Lung (tissue), 12 donors: ENCODE results near the gene MSANTD2. TPM values are rescaled to one million over a fixed set of nuclear protein-coding genes. Genes with fewer than 3 reads are reported as not detected.

Source experiments
- ATAC-seq: fragments of 200-7000 bp; cut with Tn5 transposase; one replicate; pipeline ENCODE4 v1.9.1; 2020; ENCODE audit warnings: moderate number of reproducible peaks; ENCODE audit not compliant: insufficient read depth, low FRiP score
- DNase-seq, 3 donors: peaks; one replicate each; pipeline ENCODE4 v3.0.0-alpha.2; 2013 to 2017
- H3K27ac ChIP-seq, 2 donors: one replicate each; pipeline ENCODE4 v1.5.1; 2013; ENCODE audit warnings: mild to moderate bottlenecking in 2 of 2, moderate library complexity in 2 of 2, control low read depth in 1 of 2, inconsistent platforms in 1 of 2, low read depth in 1 of 2, low read length in 1 of 2
- H3K27me3 ChIP-seq, 3 donors: one replicate each; pipeline ENCODE4 v1.5.1; 2013; ENCODE audit warnings: low read length in 2 of 3; ENCODE audit not compliant: control insufficient read depth in 3 of 3, insufficient read depth in 3 of 3
- H3K36me3 ChIP-seq, 4 donors: one replicate each; pipeline ENCODE4 v1.5.1; 2013; ENCODE audit warnings: low read length in 4 of 4, mild to moderate bottlenecking in 1 of 4, moderate library complexity in 1 of 4; ENCODE audit not compliant: control insufficient read depth in 4 of 4, insufficient read depth in 4 of 4
- H3K4me1 ChIP-seq, 5 donors: one replicate each; pipeline ENCODE4 v1.5.1; 2013; ENCODE audit warnings: low read length in 5 of 5, mild to moderate bottlenecking in 2 of 5, moderate library complexity in 1 of 5; ENCODE audit not compliant: control insufficient read depth in 5 of 5, insufficient read depth in 5 of 5
- H3K4me3 ChIP-seq: one replicate; pipeline ENCODE4 v1.5.1; 2013; ENCODE audit warnings: mild to moderate bottlenecking, control low read depth, moderate library complexity
- H3K9ac ChIP-seq, 2 donors: one replicate each; pipeline ENCODE4 v1.5.1; 2013; ENCODE audit warnings: low read length in 2 of 2, control low read depth in 1 of 2; ENCODE audit not compliant: insufficient read depth in 1 of 2
- H3K9me3 ChIP-seq, 4 donors: one replicate each; pipeline ENCODE4 v1.5.1; 2013; ENCODE audit warnings: low read length in 3 of 4, mild to moderate bottlenecking in 1 of 4, moderate library complexity in 1 of 4; ENCODE audit not compliant: control insufficient read depth in 4 of 4, insufficient read depth in 3 of 4
- WGBS, 2 donors: extraction: QIAGEN DNeasy Blood & Tissue Kit; methylation state at CpG; one replicate each; pipeline ENCODE4 v1.1.7; 2013; 5-methylcytosine and 5-hydroxymethylcytosine counted together
- polyA plus RNA-seq, 2 donors: library from polyadenylated mRNA; stranded (reverse); fragments of 200-250 nt; gene quantifications; one replicate each; pipeline ENCODE4 v1.2.1, GENCODE V29; 2013
- total RNA-seq, 2 donors: library from RNA; depleted of rRNA in 1 of 2; stranded (reverse); fragments of >200 nt in 1 of 2; gene quantifications; one replicate each; pipeline ENCODE4 v1.2.1, GENCODE V29; 2014 to 2021
- TF ChIP-seq, protein P1 (sequence below): IDR thresholded peaks from 2 replicates; pipeline ENCODE4 v1.5.1; 2012; ENCODE audit warnings: mild to moderate bottlenecking; ENCODE audit errors: control extremely low read depth, extremely low read depth
- donor health status: control.
- donor health status: control.
- donor health status: Bipolar disorder and iron deficiency.
- donor health status: healthy.
- donor health status: DM: yes; HTN: yes; CAD: no.

The MSANTD2 gene
- total and polyA plus RNA-seq, 4 donors = 3.9 to 33.6 (median 15.7) TPM

DNA sequence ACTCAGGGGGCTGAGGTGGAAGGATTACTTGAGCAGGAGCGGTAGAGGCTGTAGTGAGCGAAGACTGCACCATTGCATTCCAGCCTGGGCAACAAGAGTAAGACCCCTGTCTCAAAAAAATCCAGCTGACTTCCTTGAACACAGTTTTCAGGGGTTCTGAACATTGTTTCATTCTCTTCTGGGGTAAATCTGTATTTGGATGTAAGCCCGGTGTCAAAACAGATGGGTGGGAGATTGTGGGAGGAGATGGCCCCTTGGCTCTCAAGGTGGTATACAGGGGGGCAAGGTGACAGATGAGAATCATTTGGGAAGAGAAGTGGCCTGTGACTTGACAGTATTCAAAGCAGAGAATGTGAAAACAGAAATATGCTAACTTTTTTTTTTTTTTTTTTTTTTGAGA is 42.9 kb downstream of the MSANTD2 start:
- TF ChIP-seq, protein P1, sequence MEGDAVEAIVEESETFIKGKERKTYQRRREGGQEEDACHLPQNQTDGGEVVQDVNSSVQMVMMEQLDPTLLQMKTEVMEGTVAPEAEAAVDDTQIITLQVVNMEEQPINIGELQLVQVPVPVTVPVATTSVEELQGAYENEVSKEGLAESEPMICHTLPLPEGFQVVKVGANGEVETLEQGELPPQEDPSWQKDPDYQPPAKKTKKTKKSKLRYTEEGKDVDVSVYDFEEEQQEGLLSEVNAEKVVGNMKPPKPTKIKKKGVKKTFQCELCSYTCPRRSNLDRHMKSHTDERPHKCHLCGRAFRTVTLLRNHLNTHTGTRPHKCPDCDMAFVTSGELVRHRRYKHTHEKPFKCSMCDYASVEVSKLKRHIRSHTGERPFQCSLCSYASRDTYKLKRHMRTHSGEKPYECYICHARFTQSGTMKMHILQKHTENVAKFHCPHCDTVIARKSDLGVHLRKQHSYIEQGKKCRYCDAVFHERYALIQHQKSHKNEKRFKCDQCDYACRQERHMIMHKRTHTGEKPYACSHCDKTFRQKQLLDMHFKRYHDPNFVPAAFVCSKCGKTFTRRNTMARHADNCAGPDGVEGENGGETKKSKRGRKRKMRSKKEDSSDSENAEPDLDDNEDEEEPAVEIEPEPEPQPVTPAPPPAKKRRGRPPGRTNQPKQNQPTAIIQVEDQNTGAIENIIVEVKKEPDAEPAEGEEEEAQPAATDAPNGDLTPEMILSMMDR = no peak
- DNase-seq = no peak
- WGBS, 2 donors = 81 to 82% methylated on average over 3 of the region's 3 CpGs
- ATAC-seq = no peak
- H3K9me3 ChIP-seq = peaks cover 0 to 2% (median 0%) of the 10 kb centered on the region in 4 donors
- no peak overlapping the region for H3K4me3 ChIP-seq
- H3K27me3 ChIP-seq = peaks cover 0 to 63% (median 61%) of the 10 kb centered on the region in 3 donors
- H3K36me3 ChIP-seq = peaks cover 0 to 11% (median 0%) of the 10 kb centered on the region in 4 donors
- H3K27ac ChIP-seq = no peak overlapping the region
- H3K4me1 ChIP-seq = peaks cover 0 to 43% (median 25%) of the 10 kb centered on the region in 5 donors
- H3K9ac ChIP-seq = no peak overlapping the region

DNA sequence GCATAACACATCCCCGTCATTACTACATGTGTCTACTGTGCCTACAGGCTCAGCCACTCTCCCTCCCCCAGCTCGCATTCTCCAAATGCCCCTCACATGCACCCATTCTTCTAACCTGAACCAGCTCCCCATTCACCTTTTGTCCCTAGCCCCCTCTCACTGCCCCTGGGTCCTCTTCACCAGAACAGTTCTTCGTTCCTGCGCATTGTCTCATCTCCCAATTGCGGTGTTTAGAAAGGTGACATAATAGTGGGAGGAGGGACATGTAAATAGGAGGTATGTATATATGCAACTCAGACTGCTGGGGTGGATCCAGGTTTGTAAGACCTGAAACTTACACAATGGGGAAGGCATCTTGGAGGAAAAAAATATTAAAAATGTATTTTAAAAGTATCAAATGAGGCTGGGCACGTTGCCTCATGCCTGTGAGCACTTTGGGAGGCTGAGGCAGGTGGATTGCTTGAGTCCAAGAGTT is 43.4 kb downstream of the MSANTD2 start:
- Histone ChIP-seq H3K4me1 (peaks cover 0 to 46% (median 25%) of the 10 kb centered on the region in 5 donors), H3K36me3 (peaks cover 0 to 11% (median 0%) of the 10 kb centered on the region in 4 donors), H3K27ac (no peak overlapping the region), H3K9ac (no peak overlapping the region), H3K4me3 (no peak overlapping the region), H3K27me3 (peaks cover 0 to 62% (median 60%) of the 10 kb centered on the region in 3 donors), H3K9me3 (peaks cover 0 to 2% (median 0%) of the 10 kb centered on the region in 4 donors)
- TF ChIP-seq, protein P1 = no peak
- ATAC-seq = no peak
- DNase-seq = no peak
- 77 to 78% methylated on average over 6 of the region's 6 CpGs for WGBS, 2 donors

DNA sequence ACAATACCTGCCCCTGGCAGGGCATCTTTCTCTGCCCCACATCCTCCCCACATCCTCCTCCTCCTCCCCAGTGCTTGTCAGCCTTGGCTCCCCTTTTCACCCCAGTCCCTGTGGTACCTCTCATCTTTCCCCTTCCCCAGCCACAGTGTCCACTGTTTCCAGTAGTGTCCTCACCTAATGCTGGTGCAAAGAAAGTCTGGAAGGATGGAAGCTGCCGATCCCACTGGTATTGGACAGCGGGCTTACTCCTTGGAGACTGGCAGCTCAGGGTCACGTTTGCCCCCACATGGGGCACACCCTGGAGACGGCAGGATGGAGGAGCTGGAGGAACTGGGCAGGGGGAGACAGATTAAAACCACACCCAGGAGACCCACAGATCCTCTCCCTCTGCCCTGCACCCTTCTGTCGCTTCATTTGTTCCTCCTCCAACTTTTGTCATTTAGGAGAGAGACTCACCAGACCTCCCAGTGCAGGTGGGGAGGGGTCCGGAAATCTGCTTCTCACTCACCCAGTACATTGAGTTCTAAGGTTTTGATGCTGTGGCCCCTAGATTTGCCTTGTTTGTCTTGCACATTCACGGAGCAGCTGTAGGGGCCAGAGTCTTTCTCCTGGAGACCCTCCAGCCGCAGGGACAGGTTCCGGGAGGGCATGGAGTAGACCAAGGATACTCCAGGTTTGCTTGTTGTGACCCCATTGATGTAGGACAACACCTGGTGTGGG is 44.0 kb downstream of the MSANTD2 start:
- peaks cover 0 to 46% (median 25%) of the 10 kb centered on the region in 5 donors for H3K4me1 ChIP-seq
- H3K36me3 ChIP-seq = peaks cover 0 to 11% (median 0%) of the 10 kb centered on the region in 4 donors
- no peak overlapping the region for H3K27ac ChIP-seq
- WGBS, 2 donors = 67 to 81% methylated on average over 9 of the region's 9 CpGs
- TF ChIP-seq, protein P1 = no peak
- peaks cover 0 to 2% (median 0%) of the 10 kb centered on the region in 4 donors for H3K9me3 ChIP-seq
- no peak overlapping the region for H3K4me3 ChIP-seq
- H3K9ac ChIP-seq = no peak overlapping the region
- H3K27me3 ChIP-seq = peaks cover 0 to 60% (median 58%) of the 10 kb centered on the region in 3 donors
- DNase-seq = no peak
- no peak for ATAC-seq
